KOPT-K1 (cell line): ENCODE data around the gene UNCX.
"Not testable (repeated sequence)": the region's sequence is repeated elsewhere in the genome, so short reads cannot be mapped to it uniquely, and the experiment has no call there.

ENCODE experiments used
- H3K27ac ChIP-seq: fragments of 200-600 bp; sonication (generic); 2 replicates; pipeline ENCODE4 v1.5.1; 2016; ENCODE audit warnings: antibody characterized with exemption, mild to moderate bottlenecking, low read depth, low read length; ENCODE audit not compliant: poor library complexity, severe bottlenecking
- H3K36me3 ChIP-seq: fragments of 200-600 bp; sonication (generic); 2 replicates; pipeline ENCODE4 v1.5.1; 2017; ENCODE audit warnings: antibody characterized with exemption, mild to moderate bottlenecking, low read length, moderate library complexity; ENCODE audit not compliant: insufficient read depth
- H3K9me3 ChIP-seq: fragments of 200-600 bp; sonication (generic); 2 replicates; pipeline ENCODE4 v1.5.1; 2017; ENCODE audit warnings: antibody characterized with exemption, low read length, mild to moderate bottlenecking; ENCODE audit not compliant: insufficient read depth, poor library complexity, severe bottlenecking

UNCX gene

DNA sequence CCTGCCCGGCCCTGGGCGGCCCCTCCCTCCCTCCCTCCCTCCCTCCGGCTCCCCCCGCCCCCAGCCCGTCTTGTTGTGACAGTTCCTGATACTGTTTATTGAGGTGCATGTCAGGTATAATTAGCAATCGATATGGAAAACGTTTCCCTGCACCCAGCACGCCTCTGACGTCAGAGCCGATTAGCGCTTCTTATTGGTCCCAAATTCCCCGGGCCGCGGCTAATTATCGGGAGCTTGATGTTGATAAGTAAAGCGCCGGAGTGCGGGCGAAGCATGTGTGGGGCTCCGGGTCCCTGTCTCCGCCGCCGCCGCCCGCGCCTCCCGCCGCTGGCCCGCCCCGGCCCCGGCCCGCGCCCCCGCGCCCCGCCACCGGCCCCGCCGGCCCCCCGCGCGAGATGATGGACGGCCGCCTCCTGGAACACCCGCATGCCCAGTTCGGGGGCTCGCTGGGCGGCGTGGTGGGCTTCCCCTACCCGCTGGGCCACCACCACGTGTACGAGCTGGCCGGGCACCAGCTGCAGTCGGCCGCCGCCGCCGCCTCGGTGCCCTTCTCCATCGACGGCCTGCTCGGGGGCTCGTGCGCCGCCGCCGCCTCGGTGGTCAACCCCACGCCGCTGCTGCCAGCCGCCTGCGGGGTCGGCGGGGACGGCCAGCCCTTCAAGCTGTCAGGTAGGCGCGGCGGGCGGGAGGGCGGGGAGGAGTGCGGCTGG lies at the start of gene UNCX:
UNCX (plus strand) TSS at position 250 of the 710 bp plus-strand sequence; CDS start at position 396, 146 bp downstream.
- H3K27ac ChIP-seq: no peak within 1 kb of the TSS
- no peaks in the 10 kb centered on the region for H3K36me3 ChIP-seq
- no peaks in the 10 kb centered on the region for H3K9me3 ChIP-seq

DNA sequence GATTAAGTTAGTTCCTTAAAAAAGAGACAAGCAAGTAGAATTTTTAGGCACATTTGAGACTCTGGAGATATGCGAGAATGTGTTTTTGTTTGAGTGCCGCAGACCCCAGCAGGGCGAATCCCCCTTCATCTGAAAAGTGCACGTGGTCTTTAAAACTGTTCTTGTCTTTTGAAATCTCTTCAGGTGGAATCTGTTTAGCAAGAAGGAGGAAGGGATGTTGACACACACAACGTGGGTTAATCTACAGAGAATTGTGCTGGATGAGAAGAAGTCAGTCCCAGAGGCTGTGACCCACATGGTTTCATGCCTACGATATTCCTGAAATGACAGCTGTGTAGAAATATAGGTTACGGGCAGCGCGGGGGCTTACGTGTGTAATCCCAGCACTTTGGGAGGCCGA lies 45.5 kb upstream of the UNCX start:
- no peaks in the 10 kb centered on the region for H3K36me3 ChIP-seq
- H3K27ac ChIP-seq: no peak overlapping the region
- H3K9me3 ChIP-seq: no peaks in the 10 kb centered on the region

DNA sequence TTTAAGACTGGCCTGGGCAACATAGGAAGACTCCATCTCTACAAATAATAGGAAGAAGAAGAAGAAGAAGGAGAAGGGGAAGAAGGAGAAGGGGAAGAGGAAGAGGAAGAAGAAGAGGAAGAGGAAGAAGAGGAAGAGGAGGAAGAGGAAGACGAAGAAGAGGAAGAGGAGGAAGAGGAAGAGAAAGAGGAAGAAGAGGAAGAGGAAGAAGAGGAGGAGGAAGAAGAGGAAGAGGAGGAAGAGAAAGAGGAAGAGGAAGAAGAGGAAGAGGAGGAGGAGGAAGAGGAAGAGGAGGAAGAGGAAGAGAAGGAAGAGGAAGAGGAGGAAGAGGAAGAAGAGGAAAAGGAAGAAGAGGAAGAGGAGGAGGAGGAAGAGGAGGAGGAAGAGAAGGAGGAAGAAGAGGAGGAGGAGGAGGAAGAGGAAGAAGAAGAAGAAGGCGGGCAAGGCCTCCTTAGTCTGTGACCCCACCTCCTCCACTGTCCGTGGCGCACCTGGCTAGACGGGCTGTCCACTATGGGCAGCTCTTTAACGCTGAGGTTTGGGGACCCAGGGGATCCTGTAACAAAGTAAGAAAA lies 43.9 kb upstream of the UNCX start:
- Histone ChIP-seq H3K27ac (no peak overlapping the region), H3K9me3 (no peaks in the 10 kb centered on the region), H3K36me3 (no peaks in the 10 kb centered on the region)

DNA sequence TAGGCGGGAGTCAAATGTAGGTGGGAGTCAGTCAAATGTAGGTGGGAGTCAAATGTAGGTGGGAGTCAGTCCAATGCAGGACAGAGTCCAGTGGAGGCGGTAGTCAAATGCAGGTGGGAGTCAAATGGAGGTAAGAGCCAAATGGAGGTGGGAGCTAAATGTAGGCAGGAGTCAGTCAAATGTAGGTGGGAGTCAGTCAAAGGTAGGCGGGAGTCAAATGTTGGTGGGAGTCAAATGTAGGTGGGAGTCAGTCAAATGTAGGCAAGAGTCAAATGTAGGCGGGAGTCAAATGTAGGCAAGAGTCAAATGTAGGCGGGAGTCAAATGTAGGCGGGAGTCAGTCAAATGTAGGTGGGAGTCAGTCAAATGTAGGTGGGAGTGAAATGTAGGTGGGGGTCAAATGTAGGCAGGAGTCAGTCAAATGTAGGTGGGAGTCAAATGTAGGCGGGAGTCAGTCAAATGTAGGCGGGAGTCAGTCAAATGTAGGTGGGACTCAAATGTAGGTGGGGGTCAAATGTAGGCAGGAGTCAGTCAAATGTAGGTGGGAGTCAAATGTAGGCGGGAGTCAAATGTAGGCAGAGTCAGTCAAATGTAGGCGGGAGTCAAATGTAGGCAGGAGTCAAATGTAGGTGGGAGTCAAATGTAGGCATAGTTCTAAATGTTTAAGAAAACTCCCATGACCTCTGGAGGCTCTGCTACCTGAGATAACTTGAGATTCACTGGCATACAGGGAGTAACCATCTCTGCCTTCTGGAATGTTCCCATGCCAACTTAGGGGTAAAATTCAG lies 42.5 kb upstream of the UNCX start:
- no peaks in the 10 kb centered on the region for H3K36me3 ChIP-seq
- H3K27ac ChIP-seq: no peak overlapping the region
- no peaks in the 10 kb centered on the region for H3K9me3 ChIP-seq

DNA sequence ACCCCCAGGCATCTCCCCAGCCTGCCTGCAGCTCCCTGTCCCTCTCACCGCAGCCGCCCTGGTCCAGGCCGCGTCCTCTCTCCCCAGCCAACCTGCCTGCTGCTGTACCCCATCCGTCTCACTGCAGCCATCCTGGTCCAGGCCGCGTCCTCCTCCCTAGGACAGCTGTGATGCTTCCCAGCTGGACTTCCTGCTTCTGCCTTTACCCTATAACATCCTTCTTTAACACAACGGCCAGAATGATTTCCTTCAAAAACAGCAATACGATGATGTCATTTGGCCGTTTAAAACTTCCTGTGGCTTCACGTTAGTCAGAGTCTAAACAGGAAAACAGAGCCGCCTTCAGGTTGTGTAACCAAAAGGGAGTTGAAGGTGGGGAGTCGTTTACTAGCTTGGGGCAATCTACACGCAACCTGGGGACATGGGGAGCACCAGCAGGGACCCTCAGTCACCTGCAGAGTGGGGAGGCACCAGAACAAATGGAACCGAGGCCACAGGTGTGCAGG lies 40.4 kb upstream of the UNCX start:
- peak overlapping the region; percentile 61 for H3K27ac ChIP-seq
- H3K36me3 ChIP-seq: no peaks in the 10 kb centered on the region
- no peaks in the 10 kb centered on the region for H3K9me3 ChIP-seq

DNA sequence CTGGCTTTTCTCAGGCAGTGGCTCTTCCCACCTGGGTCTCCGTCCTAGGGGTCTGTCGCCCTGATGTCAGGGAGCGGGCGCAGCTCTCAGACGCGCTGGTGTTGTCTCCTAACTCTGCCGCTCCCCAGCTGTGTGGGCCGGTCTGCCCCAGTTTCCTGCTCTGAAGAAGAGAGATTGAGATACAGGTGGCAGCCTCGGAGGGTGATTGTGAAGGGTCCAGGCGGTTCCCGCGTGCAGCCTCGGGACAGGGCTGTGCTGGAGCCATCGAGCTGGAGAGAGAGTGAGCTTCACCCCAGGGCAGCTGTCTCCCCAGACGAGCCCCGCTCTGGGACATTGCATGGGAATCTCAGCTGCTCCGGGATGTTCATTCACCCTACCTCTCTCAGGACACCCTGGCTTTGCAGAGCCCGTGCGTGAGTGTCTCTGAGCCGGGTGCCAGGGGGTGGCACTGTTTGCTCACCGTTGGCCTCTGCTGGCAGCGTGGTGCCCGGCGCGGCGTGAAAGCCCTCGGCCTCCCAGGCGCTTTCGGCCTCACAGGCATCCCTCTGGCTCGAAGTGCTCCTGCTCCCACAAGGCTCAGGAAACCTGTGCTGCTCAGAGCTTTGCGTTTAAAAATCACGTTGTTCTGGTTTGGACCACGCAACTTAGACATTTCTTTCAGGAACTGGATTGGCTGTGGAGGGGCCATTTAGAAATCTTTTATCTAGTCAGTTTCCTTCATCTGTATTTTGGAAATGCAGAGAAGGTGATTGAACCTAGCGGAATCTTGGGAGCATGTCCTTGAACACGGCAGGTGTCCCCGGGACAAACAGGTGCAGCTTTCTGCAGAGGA lies 38.9 kb upstream of the UNCX start:
- Histone ChIP-seq H3K36me3 (no peaks in the 10 kb centered on the region), H3K27ac (no peak overlapping the region), H3K9me3 (no peaks in the 10 kb centered on the region)

DNA sequence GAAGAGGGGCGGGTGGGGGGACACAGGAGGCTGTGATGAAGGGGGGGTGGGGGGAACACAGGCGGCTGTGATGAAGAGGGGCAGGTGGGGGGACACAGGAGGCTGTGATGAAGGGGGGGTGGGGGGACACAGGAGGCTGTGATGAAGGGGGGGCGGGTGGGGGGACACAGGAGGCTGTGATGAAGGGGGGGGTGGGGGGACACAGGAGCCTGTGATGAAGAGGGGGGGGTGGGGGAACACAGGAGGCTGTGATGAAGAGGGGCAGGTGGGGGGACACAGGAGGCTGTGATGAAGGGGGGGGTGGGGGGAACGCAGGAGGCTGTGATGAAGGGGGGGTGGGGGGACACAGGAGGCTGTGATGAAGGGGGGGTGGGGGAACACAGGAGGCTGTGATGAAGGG lies 36.2 kb upstream of the UNCX start:
- not testable (repeated sequence) for H3K27ac ChIP-seq, H3K9me3 ChIP-seq, H3K36me3 ChIP-seq

DNA sequence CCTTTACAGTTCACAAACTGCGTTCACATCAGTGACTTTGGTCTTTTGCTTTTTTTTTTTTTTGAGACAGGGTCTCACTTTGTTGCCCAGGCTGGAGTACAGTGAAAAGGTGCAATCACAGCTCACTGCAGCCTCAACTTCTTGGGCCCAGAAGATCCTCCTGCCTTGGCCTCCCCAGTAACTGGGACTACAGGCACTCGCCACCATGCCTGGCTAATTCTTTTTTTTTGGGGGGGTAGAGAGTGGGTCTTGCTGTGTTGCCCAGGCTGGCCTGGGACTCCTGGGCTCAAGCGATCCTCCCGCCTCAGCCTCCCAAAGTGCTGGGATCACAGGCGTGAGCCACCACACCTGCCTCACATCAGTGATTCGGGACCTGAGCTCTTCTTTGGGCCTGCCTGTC lies 35.7 kb upstream of the UNCX start:
- Histone ChIP-seq H3K36me3 (no peaks in the 10 kb centered on the region), H3K27ac (no peak overlapping the region), H3K9me3 (no peaks in the 10 kb centered on the region)

DNA sequence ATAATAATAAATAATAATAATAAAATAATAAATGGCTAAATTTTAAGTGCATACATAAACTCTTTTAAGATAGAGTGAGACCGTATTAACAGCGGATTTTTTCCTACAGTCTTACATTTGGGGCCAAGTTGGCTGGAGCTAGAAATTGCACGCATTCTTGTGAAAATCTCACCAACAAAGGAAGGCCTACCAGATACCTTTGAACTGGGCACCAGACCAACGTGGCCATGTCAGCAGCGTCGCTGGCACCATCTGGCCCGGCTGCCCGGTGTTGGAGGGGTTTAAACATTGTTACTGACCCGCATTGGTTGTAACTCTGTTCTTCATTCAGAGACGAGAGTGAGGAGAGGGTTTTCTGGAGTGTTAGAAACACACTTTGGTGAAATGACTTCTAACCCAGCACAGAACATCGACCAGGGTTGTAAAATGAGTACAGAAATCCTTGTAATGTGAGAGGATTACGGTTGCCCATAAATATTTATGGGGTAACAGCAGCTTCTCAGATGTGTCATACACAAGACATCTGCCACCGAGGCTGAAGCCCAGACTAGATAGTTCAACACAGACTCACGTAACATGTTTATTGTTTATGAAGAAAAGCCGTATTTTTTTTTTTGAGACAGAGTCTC lies 34.6 kb upstream of the UNCX start:
- no peaks in the 10 kb centered on the region for H3K9me3 ChIP-seq
- no peaks in the 10 kb centered on the region for H3K36me3 ChIP-seq
- H3K27ac ChIP-seq: no peak overlapping the region

DNA sequence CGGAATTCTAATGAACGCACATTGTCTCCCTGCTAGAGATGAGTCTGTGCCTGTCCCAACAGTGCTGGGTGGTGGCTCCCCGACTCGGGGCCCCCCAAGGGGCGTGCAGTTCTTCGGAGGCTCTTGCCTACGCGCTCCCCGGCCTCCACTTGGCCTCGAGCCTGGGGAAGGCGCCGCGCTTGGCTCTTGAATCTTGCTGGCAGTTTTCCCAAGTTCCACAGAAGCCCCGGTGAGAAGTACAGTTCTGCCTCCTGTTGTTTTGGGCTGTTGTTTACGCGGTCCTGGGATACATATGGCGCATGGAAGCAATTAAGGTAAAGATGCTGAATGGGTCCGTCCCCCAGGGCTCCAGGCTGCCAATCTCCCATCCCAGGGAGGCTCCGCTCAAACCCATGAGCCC lies 32.6 kb upstream of the UNCX start:
- Histone ChIP-seq H3K27ac (no peak overlapping the region), H3K9me3 (no peaks in the 10 kb centered on the region), H3K36me3 (no peaks in the 10 kb centered on the region)

DNA sequence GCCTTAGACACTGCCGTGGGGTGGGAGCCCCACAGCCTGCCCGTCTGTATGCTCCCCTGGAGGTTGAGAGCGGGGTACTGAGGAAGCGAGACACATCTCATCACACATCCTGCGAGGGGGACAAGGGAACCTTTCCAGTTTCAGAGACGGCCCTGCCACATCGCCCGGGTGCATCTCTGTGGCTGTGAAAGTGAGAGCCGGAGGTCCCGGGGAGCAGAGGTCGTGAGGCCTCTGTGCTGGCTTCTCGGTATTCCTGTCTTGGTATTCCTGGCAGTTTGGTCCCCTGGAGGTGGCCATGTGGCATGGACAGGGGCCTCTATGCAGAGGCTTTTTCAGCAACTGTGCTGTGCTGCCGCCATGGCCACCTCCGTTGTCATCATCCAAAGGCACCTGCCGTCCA lies 30.8 kb upstream of the UNCX start:
- H3K9me3 ChIP-seq: no peaks in the 10 kb centered on the region
- H3K27ac ChIP-seq: no peak overlapping the region
- H3K36me3 ChIP-seq: no peaks in the 10 kb centered on the region

DNA sequence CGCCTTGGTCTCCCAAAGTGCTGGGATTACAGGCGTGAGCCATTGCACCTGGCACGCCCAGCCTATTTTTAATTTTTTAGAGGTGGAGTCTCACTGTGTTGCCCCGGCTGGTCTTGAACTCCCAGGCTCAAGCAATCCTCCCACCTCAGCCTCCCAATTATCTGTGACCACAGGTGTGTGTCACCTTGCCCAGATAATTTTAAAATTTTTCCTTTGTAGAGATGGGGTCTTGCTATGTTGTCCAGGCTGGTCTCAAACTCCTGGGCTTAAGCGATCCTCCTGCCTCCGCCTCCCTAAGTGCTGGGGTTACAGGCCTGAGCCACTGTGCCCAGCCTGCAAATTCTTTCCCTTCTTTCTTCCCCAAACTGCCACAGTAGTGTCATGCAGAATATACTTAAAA lies 29.8 kb upstream of the UNCX start:
- not testable (repeated sequence) for H3K36me3 ChIP-seq, H3K9me3 ChIP-seq, H3K27ac ChIP-seq

DNA sequence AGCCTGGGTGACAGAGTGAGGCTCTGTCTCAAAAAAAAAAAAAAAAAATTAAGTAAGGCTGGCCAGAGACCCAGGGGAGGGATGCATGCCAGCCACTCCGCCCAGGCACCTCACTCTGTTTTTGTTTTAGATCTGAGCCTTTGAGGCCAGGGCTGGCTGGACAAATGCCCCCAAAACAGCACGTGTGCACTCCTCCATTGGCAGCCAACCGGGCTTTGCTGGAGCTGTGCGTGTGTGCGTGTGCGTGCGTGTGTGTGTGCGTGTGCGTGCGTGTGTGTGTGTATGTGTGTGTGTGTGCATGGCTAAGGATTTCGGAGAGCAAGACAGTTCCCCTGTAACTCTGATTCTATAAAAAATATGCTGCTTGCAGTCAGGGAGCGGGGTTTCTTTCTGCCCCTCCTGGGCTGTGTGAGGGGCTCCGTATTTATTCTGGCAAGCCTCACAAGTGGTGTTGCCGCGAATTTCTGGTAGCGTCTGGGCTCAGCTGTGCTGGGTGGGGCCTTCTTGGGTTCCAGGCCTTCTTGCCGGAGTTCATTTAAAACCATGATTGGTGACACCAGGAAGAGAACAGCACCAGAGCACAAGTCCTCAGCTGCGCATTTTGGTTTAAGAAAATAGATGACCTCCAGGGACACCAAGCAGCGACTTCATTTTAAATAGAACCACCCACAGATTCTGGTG lies 28.1 kb upstream of the UNCX start:
- no peaks in the 10 kb centered on the region for H3K9me3 ChIP-seq
- no peak overlapping the region for H3K27ac ChIP-seq
- no peaks in the 10 kb centered on the region for H3K36me3 ChIP-seq

DNA sequence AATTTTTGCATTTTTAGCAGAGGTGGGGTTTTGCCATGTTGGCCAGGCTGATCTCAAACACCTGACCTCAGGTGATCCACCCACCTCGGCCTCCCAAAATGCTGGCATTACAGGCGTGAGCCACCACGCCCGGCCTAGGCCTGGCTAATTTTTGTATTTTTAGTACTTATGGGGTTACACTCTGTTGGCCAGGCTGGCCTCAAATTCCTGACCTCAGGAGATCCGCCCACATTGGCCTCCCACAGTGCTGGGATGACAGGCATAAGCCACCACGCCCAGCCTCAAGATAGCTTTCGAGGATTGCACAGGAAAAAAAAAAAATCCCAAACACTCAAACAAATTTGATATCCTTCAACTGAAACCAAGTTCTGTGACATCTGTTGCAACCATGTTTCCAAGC lies 26.9 kb upstream of the UNCX start:
- H3K9me3 ChIP-seq, H3K36me3 ChIP-seq, H3K27ac ChIP-seq: not testable (repeated sequence)
